LoVo (cell line): Measurements from ENCODE around the gene BORCS8.
A peak's percentile ranks its signal among the peaks of the same experiment; 100 is the strongest.
"Not testable (repeated sequence)": the region's sequence is repeated elsewhere in the genome, so short reads cannot be mapped to it uniquely, and the experiment has no call there.

ENCODE experiments used
- DNase-seq: peaks from one replicate; pipeline ENCODE4 v3.0.0-alpha.2; 2016; ENCODE audit warnings: low spot score

The BORCS8 gene

DNA sequence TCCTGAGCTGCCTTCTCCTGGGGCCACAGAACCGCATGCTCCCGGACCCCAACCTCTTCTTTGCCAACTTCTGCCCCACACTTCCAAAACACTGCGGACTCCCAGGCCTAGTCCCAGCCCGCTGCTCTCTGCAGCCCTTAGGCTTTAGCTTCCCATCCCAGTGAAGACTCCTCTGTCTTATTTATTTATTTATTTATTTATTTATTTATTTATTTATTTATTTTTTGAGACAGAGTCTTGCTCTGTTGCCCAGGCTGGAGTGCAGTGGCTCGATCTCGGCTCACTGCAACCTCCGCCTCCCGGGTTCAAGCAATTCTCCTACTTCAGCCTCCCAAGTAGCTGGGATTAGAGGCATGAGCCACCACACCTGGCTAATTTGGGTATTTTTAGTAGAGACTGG is 43.4 kb downstream of the BORCS8 start:
- DNase-seq, result not testable (repeated sequence)

DNA sequence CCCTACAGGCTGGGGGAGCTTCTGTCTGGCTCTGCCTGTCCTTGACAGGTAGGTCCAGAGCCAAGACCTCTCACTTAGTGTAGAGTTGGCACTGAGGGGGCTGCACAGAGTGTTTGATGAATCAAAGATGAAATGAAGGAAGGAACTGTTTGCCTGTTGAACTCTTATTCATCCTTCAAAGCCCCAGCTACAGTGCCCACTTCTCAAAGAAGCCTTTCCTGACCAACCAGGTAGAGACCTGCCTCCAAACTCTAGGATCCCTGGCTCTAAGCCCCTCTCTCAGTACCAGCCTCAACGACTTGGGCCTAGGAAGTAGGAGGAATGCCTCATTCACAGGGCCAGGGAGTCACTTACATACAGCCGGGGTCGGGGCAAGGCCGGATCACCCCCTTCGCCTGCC is 44.6 kb downstream of the BORCS8 start:
- no peak for DNase-seq

DNA sequence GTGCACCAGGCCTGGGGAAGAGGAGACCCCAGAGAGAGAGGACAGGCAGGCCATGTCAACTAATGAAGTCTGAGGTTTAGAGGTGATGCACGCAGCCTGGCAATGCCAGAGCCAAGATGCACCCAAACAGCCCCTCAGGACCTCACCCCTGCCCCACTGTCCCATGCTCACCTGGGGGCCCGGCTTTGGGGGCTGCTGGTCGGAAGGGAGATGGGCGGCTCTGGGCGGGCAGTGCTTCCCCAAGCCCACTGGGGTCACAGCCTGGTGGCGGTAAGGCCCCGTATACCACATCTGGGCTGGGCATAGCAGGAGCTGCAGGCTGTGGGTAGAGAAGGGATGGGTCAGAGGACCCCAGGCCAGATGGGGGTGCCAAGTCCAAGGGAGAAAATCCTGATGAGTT is 45.1 kb downstream of the BORCS8 start:
- no peak for DNase-seq

DNA sequence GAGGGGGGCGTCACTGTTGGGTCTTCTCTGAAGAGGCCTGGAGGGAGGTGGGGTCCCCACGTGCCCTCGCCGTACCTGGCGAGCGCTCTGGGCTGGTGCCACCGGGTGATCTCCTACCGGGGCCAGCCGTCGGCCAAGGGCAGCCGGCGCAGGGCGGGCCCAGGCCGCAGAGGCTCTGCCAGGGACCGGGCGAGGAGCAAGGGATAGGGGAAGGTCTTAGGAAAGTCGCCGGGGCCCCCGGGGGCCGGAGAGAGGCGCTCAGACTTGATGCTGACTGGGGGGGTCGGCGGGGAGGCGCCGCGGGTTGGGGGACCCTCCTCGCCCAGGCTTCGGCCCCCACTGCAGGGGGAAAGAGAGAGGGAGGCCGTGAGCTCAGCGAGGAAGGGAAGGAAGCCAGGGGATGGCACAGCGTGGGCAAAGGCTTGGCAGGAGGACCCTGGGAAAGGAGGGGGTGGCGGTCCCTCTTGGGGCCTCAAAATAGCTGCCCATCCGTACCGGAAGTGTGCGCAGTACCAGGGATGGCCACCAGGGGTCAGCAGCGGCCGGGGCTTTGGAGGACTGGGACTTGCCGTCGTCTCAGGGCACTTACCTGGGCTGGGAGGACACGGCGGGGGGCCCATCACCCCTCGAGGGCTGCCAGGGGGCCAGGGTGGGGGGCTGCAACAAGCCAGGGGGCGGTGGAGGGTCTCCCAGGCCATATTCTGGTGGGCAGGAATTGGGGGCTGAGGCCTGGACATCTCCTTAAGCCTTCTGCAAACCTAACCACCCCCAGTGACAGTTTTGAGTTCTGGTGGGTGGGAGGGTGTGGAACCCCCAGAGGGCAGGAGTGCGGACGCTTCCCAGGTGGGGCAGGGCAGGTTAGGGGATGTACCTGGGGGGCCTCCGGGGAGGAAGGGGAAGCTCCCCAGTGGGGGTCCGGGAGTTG is 46.0 kb downstream of the BORCS8 start:
- peak; percentile 48 for DNase-seq

DNA sequence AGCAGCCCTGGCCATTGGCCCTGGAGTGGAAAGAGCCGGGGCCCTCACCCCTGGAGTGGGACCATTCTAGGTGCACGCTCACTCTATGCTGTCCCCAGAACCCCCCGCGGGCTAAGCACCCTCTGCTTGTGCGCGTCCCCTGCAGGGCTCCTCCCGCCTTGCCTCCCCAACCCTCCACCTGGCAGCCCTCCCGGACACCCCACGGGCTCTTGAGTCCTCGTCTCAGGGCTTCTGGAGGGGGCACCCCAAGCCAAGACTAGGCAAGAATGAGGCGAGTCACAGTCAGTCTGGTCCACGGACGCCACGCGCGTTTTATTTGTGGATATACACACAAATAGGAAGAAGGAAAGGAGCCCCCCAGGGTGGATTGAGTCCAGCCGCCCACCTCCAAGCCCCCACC is 46.7 kb downstream of the BORCS8 start:
- no peak for DNase-seq

DNA sequence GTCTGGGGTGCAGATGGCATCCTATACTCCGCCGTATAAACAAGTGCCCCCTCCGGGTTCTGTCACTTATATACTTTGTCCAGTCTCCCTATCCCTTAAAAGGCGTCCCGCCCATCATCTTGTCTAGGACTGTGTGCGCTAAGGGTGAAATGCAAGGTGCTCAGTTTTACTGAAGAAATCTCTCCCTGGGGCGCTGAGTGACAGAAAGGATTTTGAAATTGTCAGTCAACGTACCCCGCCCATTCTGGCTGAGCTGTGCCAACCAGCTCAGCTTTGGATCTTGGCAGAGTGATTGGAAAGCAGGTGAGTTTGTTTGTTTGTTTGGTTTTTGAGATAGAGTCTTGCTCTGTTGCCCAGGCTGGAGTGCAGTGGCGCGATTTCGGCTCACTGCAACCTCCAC is 49.6 kb downstream of the BORCS8 start:
- no peak for DNase-seq

DNA sequence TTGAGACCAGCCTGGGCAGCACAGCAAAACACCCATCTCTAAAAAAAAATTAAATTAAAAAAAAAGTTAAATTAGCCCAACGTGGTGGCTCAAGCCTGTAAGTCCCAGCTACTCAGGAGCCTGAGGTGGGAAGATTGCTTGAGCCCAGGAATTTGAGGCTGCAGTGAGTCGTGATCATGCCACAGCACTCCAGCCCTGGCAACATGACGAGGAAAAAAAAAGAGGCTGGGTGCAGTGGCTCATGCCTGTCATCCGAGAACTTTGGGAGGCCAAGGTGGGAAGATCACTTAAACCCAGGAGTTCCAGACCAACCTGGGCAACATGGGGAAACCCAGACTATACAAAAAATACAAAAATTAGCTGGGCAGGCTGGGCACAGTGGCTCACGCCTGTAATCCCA is 51.5 kb downstream of the BORCS8 start:
- DNase-seq, result no peak

DNA sequence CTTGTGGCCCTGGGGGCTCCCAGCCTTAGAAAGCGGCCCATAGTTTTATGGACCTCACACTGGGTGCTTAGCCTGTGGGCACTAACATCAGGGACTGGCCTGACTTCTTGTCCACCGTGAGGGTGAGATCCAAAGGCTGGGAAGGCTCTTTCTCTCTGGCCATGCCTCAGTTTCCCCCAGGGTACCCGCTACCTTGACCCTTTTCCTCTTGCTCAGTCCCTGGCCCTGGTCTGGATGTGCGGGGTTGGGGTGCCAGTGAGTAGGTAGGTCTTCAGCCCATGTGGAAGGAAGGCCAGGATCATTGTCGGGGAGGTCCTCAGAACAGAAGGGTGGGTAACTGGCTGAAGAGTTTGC is 52.1 kb downstream of the BORCS8 start:
- no peak for DNase-seq

DNA sequence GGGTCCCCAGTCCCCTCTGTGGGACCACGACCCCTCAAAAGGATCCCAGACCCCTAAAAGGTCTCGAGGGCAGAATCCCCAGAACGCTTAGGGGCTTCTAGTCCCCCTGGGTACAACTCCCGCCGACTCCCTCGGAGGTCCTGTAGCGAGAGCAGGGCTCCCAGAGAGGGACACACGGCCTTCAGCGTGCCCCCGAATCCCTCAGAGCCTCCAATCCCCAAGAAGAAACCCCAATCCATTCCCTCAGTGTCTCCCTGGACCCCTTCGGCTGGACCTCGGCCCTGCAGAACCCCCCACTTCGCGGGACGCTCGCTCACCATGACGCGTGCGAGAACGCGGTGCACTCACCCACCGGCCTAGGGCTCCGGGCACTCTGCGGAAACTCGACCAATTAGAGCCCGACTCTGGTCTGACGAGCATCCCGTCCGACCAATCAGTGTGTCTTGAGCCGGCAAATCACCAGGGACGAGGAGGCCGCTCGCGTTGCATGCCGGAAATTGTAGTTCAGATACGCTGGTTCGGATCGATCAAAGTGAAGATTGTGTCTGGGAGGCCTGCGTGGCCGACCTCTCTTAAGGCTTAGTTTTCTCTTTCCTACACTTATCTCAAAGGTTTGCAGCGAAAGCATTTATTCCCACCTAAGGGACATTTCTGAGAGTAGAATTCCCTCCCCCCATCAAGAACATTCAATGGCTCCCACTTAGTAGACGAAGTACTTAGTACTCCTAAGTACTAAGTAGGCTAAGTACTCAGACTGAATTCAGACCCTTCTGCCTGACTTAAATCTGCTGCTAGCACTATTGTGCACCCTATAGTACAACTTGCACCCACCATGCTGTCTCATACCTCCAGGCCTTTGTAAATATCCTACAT is 53.6 kb downstream of the BORCS8 start, which contains the start of gene TMEM161A:
Gene TMEM161A (minus strand): TSS at position 370 of the 873 bp plus-strand sequence. CDS start 50 bp downstream, at position 320.
- peak; percentile 97 for DNase-seq

DNA sequence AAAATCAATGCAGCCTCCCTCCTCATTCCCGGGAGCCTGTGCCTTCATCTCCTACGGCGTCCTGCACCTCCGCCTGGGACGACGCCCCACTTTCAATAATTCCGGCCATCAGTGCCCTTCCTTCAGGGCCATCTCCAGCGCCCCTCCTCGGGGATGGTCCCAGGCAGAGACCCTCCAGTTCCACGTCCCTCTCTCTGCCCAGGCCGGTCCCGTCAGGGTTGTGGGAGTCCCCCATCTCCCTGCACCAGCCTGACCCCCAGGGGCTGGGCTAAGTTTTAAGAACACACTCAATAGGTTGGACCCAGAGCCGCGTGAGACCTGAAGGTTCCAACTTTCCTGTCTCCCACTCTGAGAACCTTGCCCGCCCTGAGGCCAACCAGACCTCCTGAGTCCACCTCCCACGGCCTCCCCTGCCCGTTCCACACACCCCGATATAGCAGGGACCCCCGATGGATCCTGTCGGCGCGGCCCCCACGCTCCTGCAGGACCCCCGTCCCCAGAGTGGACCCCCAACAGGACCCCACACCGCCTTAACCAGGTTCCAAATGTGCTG is 54.3 kb downstream of the BORCS8 start:
- DNase-seq, result no peak

DNA sequence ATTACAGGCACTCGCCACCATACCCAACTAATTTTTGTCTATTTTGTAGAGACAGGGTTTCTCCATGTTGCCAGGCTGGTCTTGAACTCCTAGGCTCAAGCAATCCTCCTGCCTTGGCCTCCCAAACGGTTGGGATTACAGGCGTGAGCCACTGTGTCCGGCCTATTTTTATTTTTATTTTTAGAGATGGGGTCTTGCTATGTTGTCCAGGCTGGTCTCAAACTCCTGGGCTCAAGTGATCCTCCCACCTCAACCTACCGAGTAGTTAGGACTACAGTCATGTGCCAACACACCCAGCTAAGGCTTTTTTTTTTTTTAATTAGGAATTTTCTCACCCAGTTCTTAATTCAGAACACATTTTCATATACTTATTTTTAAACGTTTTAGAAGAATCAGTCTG is 56.2 kb downstream of the BORCS8 start:
- DNase-seq, result not testable (repeated sequence)

DNA sequence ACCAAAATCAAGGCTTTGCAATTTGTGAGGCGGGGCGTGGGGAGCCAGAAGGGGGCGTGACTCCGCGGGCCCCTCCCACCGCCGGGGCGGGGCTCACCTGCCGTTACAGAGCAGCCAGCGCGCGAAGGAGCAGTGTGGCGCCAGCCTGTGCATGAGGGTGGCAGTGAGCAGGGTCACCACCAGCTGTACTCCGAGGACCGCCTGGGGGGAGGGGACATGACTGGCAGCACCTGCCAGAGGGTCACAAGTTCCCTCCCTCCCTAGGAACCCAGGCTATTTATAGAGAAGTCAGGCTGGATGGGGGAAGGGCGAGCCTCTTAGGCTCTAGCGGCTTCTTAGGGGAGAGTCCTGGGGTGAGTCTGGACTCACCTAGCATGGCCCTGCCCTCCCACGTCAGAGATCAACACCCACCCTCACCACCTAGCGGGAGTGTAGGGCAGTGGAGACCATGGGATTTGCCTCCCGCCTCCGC is 57.2 kb downstream of the BORCS8 start:
- DNase-seq, result no peak

DNA sequence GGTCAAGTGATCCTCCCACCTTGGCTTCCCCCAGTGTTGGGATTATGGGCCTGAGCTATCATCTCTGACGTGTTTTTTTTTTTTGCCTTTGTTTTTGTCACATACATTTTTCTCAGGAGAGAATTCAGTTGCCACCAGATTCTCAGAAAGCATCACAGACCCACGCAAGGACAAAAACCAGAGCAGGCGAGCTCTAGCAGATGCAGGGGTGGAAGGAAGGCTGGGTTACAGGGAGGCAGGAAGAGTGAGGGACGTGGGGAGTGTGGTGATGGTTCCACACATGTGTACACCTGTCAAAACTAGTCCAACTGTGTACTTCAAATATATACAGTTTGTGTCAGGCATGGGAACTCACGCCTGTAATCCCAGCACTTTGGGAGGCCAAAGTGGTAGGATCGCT is 58.0 kb downstream of the BORCS8 start:
- no peak for DNase-seq

DNA sequence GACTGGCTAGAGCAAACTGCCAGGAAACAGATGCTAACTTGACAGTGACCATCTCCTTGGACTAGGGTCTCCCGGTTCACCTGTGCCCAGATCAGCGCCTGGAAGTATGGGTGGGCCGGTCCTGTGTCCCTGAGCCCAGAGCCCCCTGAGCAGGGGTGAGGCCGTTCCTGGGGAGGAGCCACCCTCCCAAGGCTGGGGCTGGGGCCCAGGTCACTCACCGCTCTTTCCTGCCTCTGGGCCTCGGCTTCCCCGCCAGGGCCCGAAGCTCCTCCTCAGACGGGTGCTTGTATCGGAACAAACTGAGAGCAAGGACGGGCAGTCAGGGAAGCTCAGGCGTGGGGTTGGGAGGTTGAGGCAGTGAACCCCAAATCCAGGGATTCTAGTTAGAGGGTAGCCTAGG is 59.0 kb downstream of the BORCS8 start:
- no peak for DNase-seq

DNA sequence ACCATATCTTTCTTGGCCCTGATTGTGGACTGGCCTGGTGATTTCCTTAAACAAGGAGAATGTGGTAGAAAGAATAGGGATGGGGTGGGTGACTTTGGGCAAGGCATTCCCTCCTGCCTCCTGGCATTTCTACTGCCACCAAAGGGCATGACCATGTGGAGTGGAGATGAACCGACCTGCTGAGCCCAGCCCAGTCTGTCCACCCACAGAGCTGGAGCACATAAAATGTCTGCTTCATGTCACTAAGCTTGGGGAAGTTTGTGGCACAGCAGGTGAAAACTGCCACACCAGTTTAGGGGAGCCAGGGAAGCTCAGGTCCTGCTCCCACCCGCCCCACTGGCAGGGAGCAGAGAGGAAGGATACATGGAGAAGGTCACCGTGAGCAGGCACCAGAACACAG is 60.0 kb downstream of the BORCS8 start:
- no peak for DNase-seq
